HL-60 (cell line): ENCODE measurements around the gene SHISA4. TPM values are rescaled to one million over a fixed set of nuclear protein-coding genes. Genes with fewer than 3 reads are reported as not detected.

Source experiments
- microRNA-seq: library from miRNA; unstranded; fragments of <30 nt; microRNA quantifications from one replicate; pipeline ENCODE4, GENCODE V29; 2018

SHISA4 gene

Small RNA genes within 50 kb of the gene (microRNA-seq; reads per million reads assigned to microRNA genes)
- gene MIR6739: not detected
